ENCODE measurements around the gene SRPK3. TPM values are rescaled to one million over a fixed set of nuclear protein-coding genes. Genes with fewer than 3 reads are reported as not detected.
A peak's percentile ranks its signal among the peaks of the same experiment; 100 is the strongest.

The SRPK3 gene
- total RNA-seq, 2 experiments from 2014 or later, result not detected

DNA sequence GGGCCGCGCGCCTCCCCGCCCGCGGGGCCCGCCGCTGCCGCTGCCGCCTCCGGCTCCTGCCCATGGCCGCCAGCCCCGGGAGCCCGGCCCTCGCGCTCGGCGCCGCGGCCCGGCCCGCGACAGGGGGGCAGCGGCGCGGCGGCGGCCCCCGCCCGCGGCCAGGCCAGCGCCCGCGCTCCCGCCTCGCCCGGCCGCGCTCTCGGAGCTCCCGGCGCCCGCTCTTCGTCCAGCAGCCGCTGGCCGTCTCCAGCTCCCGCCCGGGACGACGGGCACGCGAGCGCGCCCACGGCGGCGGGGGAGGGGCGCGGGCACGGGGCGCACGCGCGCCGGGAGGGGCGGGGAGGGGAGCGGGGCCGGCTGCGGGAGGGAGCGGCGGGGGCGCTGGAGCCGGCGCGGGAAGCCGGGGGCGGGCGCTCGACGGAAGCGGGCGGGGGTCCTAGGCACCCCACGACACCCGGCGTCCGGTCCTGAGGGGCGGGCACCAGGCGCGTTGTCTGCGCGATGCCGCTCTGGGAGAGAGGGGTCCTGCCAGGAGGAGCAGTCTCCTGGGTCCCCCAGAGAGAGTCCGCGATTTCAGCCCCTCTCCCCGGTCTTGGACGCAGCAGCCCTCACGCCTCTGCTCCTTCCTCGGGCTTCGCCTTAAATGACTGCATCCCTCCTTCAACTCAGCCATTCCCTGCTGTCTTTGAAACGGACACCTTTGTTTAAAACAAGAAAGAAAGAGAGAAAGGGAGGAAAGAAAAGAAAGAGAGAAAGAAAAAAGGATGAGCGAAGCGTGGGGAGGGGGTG is 50.0 kb downstream of the SRPK3 start:
- TF ChIP-seq, protein P1, sequence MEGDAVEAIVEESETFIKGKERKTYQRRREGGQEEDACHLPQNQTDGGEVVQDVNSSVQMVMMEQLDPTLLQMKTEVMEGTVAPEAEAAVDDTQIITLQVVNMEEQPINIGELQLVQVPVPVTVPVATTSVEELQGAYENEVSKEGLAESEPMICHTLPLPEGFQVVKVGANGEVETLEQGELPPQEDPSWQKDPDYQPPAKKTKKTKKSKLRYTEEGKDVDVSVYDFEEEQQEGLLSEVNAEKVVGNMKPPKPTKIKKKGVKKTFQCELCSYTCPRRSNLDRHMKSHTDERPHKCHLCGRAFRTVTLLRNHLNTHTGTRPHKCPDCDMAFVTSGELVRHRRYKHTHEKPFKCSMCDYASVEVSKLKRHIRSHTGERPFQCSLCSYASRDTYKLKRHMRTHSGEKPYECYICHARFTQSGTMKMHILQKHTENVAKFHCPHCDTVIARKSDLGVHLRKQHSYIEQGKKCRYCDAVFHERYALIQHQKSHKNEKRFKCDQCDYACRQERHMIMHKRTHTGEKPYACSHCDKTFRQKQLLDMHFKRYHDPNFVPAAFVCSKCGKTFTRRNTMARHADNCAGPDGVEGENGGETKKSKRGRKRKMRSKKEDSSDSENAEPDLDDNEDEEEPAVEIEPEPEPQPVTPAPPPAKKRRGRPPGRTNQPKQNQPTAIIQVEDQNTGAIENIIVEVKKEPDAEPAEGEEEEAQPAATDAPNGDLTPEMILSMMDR (IDR thresholded peaks at IDR 0.05), result no peak
- Mint-ChIP-seq H3K27me3 (no peaks in the 10 kb centered on the region), H3K9me3 (no peaks in the 10 kb centered on the region), H3K36me3 (ENCODE audit: low read depth) (no peaks in the 10 kb centered on the region), H3K4me3 (peak overlapping the region; percentile 65), H3K27ac (no peak overlapping the region), H3K4me1 (ENCODE audit: low read depth) (peaks cover 18% of the 10 kb centered on the region)
- no peaks in the 10 kb centered on the region for H3K36me3 ChIP-seq (ENCODE audit: insufficient read depth, low read length)
- H3K9me3 ChIP-seq (ENCODE audit: control insufficient read depth in 1 of 2, insufficient read depth in 1 of 2, low read length in 2 of 2), result no peaks in the 10 kb centered on the region
- peak overlapping the region; percentile 12 for H3K4me3 ChIP-seq (ENCODE audit: low read length)
- DNase-seq (no peak), ATAC-seq (ENCODE audit: poor library complexity) (no peak)
- no peak overlapping the region for H3K27ac ChIP-seq (ENCODE audit: low read depth in 1 of 2, low read length in 2 of 2)
- intact Hi-C loops (cut with DNase I, micrococcal nuclease), result no loop called here
- ChIA-PET CTCF (no interaction called here), POLR2A (no interaction called here)
- H3K27me3 ChIP-seq (ENCODE audit: control insufficient read depth in 1 of 2, insufficient read depth in 2 of 2, low read length in 2 of 2), result no peaks in the 10 kb centered on the region
- peaks cover 23% of the 10 kb centered on the region for H3K4me1 ChIP-seq (ENCODE audit: insufficient read depth, low read length)

DNA sequence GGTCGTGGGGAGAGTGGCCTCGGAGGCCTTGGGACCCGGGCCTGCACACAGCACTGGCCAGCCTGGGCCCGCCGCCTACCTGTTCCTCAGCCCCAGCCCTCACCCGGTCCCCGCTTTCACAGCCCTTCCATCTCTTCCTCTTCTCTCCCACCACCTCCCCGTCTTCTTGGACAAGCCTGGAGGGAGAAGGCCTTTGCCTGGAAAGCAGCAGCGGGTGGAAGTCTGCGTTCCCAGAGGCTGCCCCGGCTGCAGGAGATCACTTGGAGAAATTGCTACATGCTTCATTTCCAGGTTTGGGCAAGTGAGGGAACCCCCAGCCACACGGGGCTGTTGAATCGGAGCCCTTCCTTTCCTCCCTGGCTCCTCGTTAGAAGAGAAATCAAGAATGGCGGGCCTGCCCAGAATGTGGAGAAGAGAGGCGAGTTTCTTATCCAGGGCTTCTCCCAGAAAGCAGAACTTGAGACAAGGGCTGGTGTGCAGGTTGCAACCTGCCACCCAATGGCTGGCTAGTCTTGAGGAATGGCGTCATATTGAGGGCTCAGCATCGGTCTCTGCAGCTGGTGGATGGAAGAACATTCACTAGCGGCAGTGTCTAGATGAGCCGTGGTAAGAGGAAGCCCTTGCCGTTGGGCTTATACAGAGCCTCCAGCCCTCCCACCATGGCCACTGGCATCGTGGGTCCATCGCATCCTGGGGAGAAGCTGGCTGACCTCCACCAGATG is 50.7 kb downstream of the SRPK3 start:
- CTCF ChIA-PET, result no interaction called here
- Mint-ChIP-seq H3K27ac (no peak overlapping the region), H3K27me3 (no peaks in the 10 kb centered on the region), H3K36me3 (ENCODE audit: low read depth) (no peaks in the 10 kb centered on the region), H3K4me3 (peak overlapping the region; percentile 65), H3K4me1 (ENCODE audit: low read depth) (peaks cover 17% of the 10 kb centered on the region), H3K9me3 (no peaks in the 10 kb centered on the region)
- Histone ChIP-seq H3K4me3 (ENCODE audit: low read length) (no peak overlapping the region), H3K4me1 (ENCODE audit: insufficient read depth, low read length) (peaks cover 23% of the 10 kb centered on the region), H3K9me3 (ENCODE audit: control insufficient read depth in 1 of 2, insufficient read depth in 1 of 2, low read length in 2 of 2) (no peaks in the 10 kb centered on the region), H3K27me3 (ENCODE audit: control insufficient read depth in 1 of 2, insufficient read depth in 2 of 2, low read length in 2 of 2) (no peaks in the 10 kb centered on the region), H3K27ac (ENCODE audit: low read depth in 1 of 2, low read length in 2 of 2) (no peak overlapping the region), H3K36me3 (ENCODE audit: insufficient read depth, low read length) (no peaks in the 10 kb centered on the region)
- DNase-seq (no peak), ATAC-seq (ENCODE audit: poor library complexity) (no peak)
- POLR2A ChIA-PET, result no interaction called here
- TF ChIP-seq, protein P1 (IDR thresholded peaks at IDR 0.05), result no peak
- intact Hi-C loops (cut with DNase I, micrococcal nuclease), result no loop called here

DNA sequence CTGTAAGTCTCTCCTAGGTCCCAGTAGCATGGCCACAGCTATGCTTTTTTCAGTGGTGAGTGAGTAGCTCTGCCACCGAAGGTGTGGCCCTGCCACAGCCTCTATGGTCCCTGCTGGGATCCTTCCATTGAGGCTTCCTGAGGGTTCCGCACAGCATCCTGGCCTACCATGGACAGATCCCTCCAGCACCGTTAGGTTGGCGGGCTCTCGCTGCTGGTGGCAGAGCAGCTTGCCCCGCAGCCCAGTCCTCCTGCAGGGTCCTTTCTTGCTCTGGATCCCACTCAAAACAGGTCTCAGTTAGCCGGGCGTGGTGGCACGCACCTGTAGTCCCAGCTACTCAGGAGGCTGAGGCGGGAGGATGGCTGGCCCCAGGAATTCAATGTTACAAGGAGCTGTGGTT is 51.9 kb downstream of the SRPK3 start:
- H3K36me3 ChIP-seq (ENCODE audit: insufficient read depth, low read length), result no peaks in the 10 kb centered on the region
- Mint-ChIP-seq H3K27ac (no peak overlapping the region), H3K4me1 (ENCODE audit: low read depth) (peaks cover 5% of the 10 kb centered on the region), H3K4me3 (no peak overlapping the region), H3K36me3 (ENCODE audit: low read depth) (no peaks in the 10 kb centered on the region), H3K9me3 (no peaks in the 10 kb centered on the region), H3K27me3 (no peaks in the 10 kb centered on the region)
- no peak for DNase-seq
- TF ChIP-seq, protein P1 (IDR thresholded peaks at IDR 0.05), result no peak
- CTCF ChIA-PET, result no interaction called here
- ATAC-seq (ENCODE audit: poor library complexity), result no peak
- peaks cover 22% of the 10 kb centered on the region for H3K4me1 ChIP-seq (ENCODE audit: insufficient read depth, low read length)
- H3K27ac ChIP-seq (ENCODE audit: low read depth in 1 of 2, low read length in 2 of 2), result no peak overlapping the region
- no peaks in the 10 kb centered on the region for H3K27me3 ChIP-seq (ENCODE audit: control insufficient read depth in 1 of 2, insufficient read depth in 2 of 2, low read length in 2 of 2)
- POLR2A ChIA-PET, result no interaction called here
- no peak overlapping the region for H3K4me3 ChIP-seq (ENCODE audit: low read length)
- H3K9me3 ChIP-seq (ENCODE audit: control insufficient read depth in 1 of 2, insufficient read depth in 1 of 2, low read length in 2 of 2), result no peaks in the 10 kb centered on the region
- intact Hi-C loops (cut with DNase I, micrococcal nuclease), result no loop called here

Other genes starting within 250 kb of the SRPK3 start
- gene CCNQ, start 181.9 kb upstream of the SRPK3 start, total RNA-seq, result 10 to 100 TPM; 13.9 to 14.1 TPM
- not detected for gene DUSP9, start 133.8 kb upstream of the SRPK3 start, total RNA-seq
- gene PNCK, start 107.2 kb upstream of the SRPK3 start, total RNA-seq, result 1 to 10 TPM in 1 of 2 experiments, under 1 TPM in 1; 0.70 to 1.0 TPM
- under 1 TPM; 0.42 to 0.71 TPM for gene SLC6A8, start 93.1 kb upstream of the SRPK3 start, total RNA-seq
- 10 to 100 TPM; 42.1 to 43.1 TPM for gene BCAP31, start 56.7 kb upstream of the SRPK3 start, total RNA-seq
- 1 to 10 TPM; 8.6 to 9.2 TPM for gene ABCD1, start 56.2 kb upstream of the SRPK3 start, total RNA-seq
- gene PLXNB3, start 16.8 kb upstream of the SRPK3 start, total RNA-seq, result not detected
- 10 to 100 TPM; 46.8 to 47.3 TPM for gene IDH3G, start 13.3 kb downstream of the SRPK3 start, total RNA-seq
- gene SSR4, start 13.6 kb downstream of the SRPK3 start, total RNA-seq, result 100 to 1,000 TPM; 171 to 173 TPM
- 10 to 100 TPM; 24.8 to 26.8 TPM for gene PDZD4, start 49.5 kb downstream of the SRPK3 start, total RNA-seq
- 1 to 10 TPM in 1 of 2 experiments, under 1 TPM in 1; 0.89 to 1.2 TPM for gene L1CAM, start 105.1 kb downstream of the SRPK3 start, total RNA-seq
- not detected for gene AVPR2, start 123.6 kb downstream of the SRPK3 start, total RNA-seq
- 100 to 1,000 TPM; 456 to 463 TPM for gene ARHGAP4, start 145.2 kb downstream of the SRPK3 start, total RNA-seq
- 10 to 100 TPM; 41.5 to 42.0 TPM for gene NAA10, start 154.0 kb downstream of the SRPK3 start, total RNA-seq
- gene RENBP, start 163.6 kb downstream of the SRPK3 start, total RNA-seq, result 1 to 10 TPM; 8.6 to 9.3 TPM
- gene HCFC1, start 190.8 kb downstream of the SRPK3 start, total RNA-seq, result 10 to 100 TPM; 45.9 to 50.2 TPM
- 1 to 10 TPM; 1.4 to 2.0 TPM for gene TMEM187, start 191.7 kb downstream of the SRPK3 start, total RNA-seq
- 10 to 100 TPM; 61.2 to 67.4 TPM for gene IRAK1, start 238.9 kb downstream of the SRPK3 start, total RNA-seq

All from CD4-positive, alpha-beta T cell (primary cell).